CD8-positive, alpha-beta memory T cell (primary cell): Measurements from ENCODE around the gene CYP26C1. TPM values are rescaled to one million over a fixed set of nuclear protein-coding genes. Genes with fewer than 3 reads are reported as not detected.
"Not testable (repeated sequence)": the region's sequence is repeated elsewhere in the genome, so short reads cannot be mapped to it uniquely, and the experiment has no call there.

ENCODE experiments used
- CTCF ChIA-PET: fragments of 350-600 bp; sonication (Branson Sonifier 250); formaldehyde crosslinking; loops from one replicate; lab custom pipeline; 2021; ENCODE audit warnings: antibody characterized with exemption; lab: Charles Lee
- POLR2A ChIA-PET: fragments of 350-600 bp; sonication (Branson Sonifier 250); formaldehyde crosslinking; loops from one replicate; lab custom pipeline; 2021; ENCODE audit warnings: antibody characterized with exemption; lab: Charles Lee
- DNase-seq, 5 donors: peaks; one replicate each; pipeline versions ENCODE4 v3.0.0 to v3.0.0-alpha.2; 2020 to 2022; ENCODE audit warnings: mixed read lengths in 1 of 5
- H3K27ac ChIP-seq: one replicate; pipeline ENCODE4 v1.7.0; 2013; ENCODE audit warnings: low read depth, mild to moderate bottlenecking, low read length, moderate library complexity
- H3K27me3 ChIP-seq: 2 replicates; pipeline ENCODE4 v1.7.0; 2013; ENCODE audit warnings: low read length, mild to moderate bottlenecking; ENCODE audit not compliant: insufficient read depth, poor library complexity, severe bottlenecking
- H3K36me3 ChIP-seq: 2 replicates; pipeline ENCODE4 v1.7.0; 2013; ENCODE audit warnings: mild to moderate bottlenecking, low read length, moderate library complexity; ENCODE audit not compliant: insufficient read depth
- H3K4me1 ChIP-seq: 2 replicates; pipeline ENCODE4 v1.7.0; 2013; ENCODE audit warnings: mild to moderate bottlenecking, low read length, moderate library complexity; ENCODE audit not compliant: insufficient read depth
- H3K4me3 ChIP-seq: 2 replicates; pipeline ENCODE4 v1.7.0; 2013; ENCODE audit warnings: mild to moderate bottlenecking, low read length
- H3K9me3 ChIP-seq: 2 replicates; pipeline ENCODE4 v1.7.0; 2013; ENCODE audit warnings: mild to moderate bottlenecking, low read length
- H3K27ac Mint-ChIP-seq, 8 donors: one replicate each; pipeline ENCODE4 v1.8.0; 2020 to 2021; ENCODE audit warnings: mixed read lengths in 8 of 8, mild to moderate bottlenecking in 6 of 8, inconsistent platforms in 3 of 8, moderate library complexity in 3 of 8
- H3K27me3 Mint-ChIP-seq, 2 donors: one replicate each; pipeline ENCODE4 v1.8.0; 2020 to 2021; ENCODE audit warnings: mixed read lengths in 2 of 2, mild to moderate bottlenecking in 1 of 2, moderate library complexity in 1 of 2
- H3K36me3 Mint-ChIP-seq, 3 donors: one replicate each; pipeline ENCODE4 v1.8.0; 2020 to 2021; ENCODE audit warnings: mixed read lengths in 3 of 3, inconsistent platforms in 1 of 3, mild to moderate bottlenecking in 1 of 3
- H3K4me1 Mint-ChIP-seq, 3 donors: one replicate each; pipeline ENCODE4 v1.8.0; 2020 to 2021; ENCODE audit warnings: mixed read lengths in 3 of 3, inconsistent platforms in 1 of 3, mild to moderate bottlenecking in 1 of 3
- H3K4me3 Mint-ChIP-seq, 7 donors: one replicate each; pipeline ENCODE4 v1.8.0; 2020 to 2021; ENCODE audit warnings: mixed read lengths in 7 of 7, mild to moderate bottlenecking in 6 of 7, moderate library complexity in 4 of 7, inconsistent platforms in 2 of 7
- H3K9me3 Mint-ChIP-seq, 5 donors: one replicate each; pipeline ENCODE4 v1.8.0; 2020 to 2022; ENCODE audit warnings: mixed read lengths in 5 of 5, mild to moderate bottlenecking in 3 of 5, moderate library complexity in 2 of 5, inconsistent platforms in 1 of 5
- polyA plus RNA-seq: library from polyadenylated mRNA; unstranded; fragments of 300-500 nt; fragmentation: Illumina TruSeq; gene quantifications from one replicate; pipeline ENCODE4 v1.2.3, GENCODE V29; 2021
- total RNA-seq, 2 experiments: library from RNA; stranded (reverse); gene quantifications; one replicate each; pipeline ENCODE4 v1.2.3, GENCODE V29; 2021

The CYP26C1 gene
- total and polyA plus RNA-seq, 3 experiments from 2014 or later, result not detected

DNA sequence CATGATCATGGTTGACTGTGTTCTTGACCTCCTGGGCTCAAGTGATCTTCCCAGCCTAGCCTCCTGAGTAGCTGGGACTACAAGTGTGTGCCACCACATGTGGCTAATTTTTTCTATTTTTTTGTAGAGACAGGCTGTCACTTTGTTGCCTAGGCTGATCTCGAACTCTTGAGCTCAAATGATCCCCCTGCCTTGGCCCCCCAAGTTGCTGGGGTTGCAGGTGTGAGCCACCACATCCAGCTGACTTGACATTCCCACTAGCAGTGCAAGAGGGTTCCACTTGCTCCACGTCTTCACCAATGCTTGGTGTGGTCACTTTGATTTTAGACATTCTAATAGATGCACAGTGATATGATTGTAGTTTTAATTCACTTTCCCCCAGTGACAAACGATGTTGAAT lies 38.2 kb downstream of the CYP26C1 start:
- Mint-ChIP-seq H3K27me3 (peaks cover 1 to 5% of the 10 kb centered on the region in 2 donors), H3K27ac (no peak overlapping the region), H3K9me3 (peaks cover 0 to 6% (median 1%) of the 10 kb centered on the region in 5 donors), H3K4me1 (no peaks in the 10 kb centered on the region), H3K4me3 (no peak overlapping the region), H3K36me3 (peaks cover 0 to 3% (median 0%) of the 10 kb centered on the region in 3 donors)
- Histone ChIP-seq H3K27ac (no peak overlapping the region), H3K9me3 (no peaks in the 10 kb centered on the region), H3K4me3 (no peak overlapping the region), H3K36me3 (no peaks in the 10 kb centered on the region), H3K27me3 (no peaks in the 10 kb centered on the region), H3K4me1 (no peaks in the 10 kb centered on the region)
- POLR2A ChIA-PET, result no interaction called here
- CTCF ChIA-PET, result no interaction called here
- DNase-seq, result no peak

DNA sequence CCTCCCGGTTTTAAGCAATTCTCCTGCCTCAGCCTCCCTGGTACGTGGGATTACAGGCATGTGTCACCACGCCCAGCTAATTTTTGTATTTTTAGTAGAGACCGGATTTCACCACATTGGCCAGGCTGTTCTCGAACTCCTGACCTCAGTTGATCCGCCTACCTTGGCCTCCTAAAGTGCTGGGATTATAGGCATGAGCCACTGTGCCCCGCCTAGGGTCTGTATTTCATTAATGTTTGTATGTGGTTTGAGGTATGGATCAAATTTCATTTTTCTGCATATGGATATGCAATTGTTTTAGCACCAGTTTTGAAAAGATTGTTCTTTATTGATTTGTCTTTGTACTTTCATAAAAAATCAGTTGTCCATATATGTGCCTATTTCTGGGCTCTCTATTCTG lies 39.1 kb downstream of the CYP26C1 start:
- Histone ChIP-seq H3K27me3 (no peaks in the 10 kb centered on the region), H3K9me3 (no peaks in the 10 kb centered on the region), H3K4me1 (no peaks in the 10 kb centered on the region), H3K36me3 (no peaks in the 10 kb centered on the region), H3K4me3 (no peak overlapping the region), H3K27ac (no peak overlapping the region)
- POLR2A ChIA-PET, result no interaction called here
- Mint-ChIP-seq H3K36me3 (peaks cover 0 to 7% (median 0%) of the 10 kb centered on the region in 3 donors), H3K27me3 (peaks cover 1 to 5% of the 10 kb centered on the region in 2 donors), H3K9me3 (peaks cover 2 to 10% (median 5%) of the 10 kb centered on the region in 5 donors), H3K4me1 (no peaks in the 10 kb centered on the region), H3K27ac (no peak overlapping the region), H3K4me3 (no peak overlapping the region)
- CTCF ChIA-PET, result no interaction called here
- no peak for DNase-seq

DNA sequence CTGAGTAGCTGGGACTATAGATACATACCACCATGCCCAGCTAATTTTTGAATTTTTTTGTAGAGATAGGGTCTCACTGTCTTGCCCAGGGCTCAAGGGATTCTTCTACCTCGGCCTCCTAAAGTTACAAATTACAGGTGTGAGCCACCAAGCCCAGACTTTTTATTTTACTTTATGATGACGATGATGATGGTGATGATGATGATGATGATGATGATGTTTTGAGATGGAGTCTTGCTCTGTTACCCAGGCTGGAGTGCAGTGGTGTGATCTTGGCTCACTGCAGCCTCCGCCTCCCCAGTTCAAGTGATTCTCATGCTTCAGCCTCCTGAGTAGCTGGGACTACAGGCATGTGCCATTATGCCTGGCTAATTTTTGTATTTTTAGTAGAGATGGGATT lies 40.5 kb downstream of the CYP26C1 start:
- H3K4me3 Mint-ChIP-seq, H3K36me3 Mint-ChIP-seq, H3K36me3 ChIP-seq, H3K27me3 Mint-ChIP-seq, H3K9me3 ChIP-seq, CTCF ChIA-PET, H3K4me1 Mint-ChIP-seq, H3K27ac ChIP-seq, DNase-seq, POLR2A ChIA-PET, H3K4me3 ChIP-seq, H3K4me1 ChIP-seq, H3K27me3 ChIP-seq: not testable (repeated sequence)
- Mint-ChIP-seq H3K27ac (peak overlapping the region in 1 of 8 donors; percentile 46), H3K9me3 (peaks cover 2 to 10% (median 5%) of the 10 kb centered on the region in 5 donors)

DNA sequence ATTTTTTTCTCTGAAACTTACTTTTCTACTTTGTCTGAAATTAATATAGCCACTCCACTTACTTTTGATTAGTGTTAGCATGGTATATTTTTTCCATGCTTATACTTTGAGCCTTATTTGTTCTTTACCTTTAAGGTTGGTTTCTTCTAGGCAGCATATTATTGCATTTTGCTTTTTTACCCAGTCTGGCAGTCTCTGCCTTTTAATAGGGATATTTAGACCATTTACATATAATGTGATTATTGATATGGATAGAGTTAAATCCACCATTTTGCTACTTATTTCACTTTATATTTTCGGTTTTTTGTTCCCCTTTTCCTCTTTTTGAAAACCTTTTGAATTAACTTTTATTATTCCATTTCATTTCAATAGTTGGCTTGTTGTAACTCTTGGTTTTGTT lies 43.4 kb downstream of the CYP26C1 start:
- Histone ChIP-seq H3K27me3 (no peaks in the 10 kb centered on the region), H3K36me3 (no peaks in the 10 kb centered on the region), H3K4me1 (no peaks in the 10 kb centered on the region), H3K27ac (no peak overlapping the region), H3K4me3 (no peak overlapping the region), H3K9me3 (no peaks in the 10 kb centered on the region)
- Mint-ChIP-seq H3K9me3 (peaks cover 2 to 10% (median 5%) of the 10 kb centered on the region in 5 donors), H3K36me3 (peaks cover 0 to 7% (median 0%) of the 10 kb centered on the region in 3 donors), H3K27me3 (peaks cover 0 to 5% of the 10 kb centered on the region in 2 donors), H3K4me1 (no peaks in the 10 kb centered on the region), H3K4me3 (no peak overlapping the region), H3K27ac (no peak overlapping the region)
- no peak for DNase-seq
- CTCF ChIA-PET, result interaction anchor here (1.5 kb wide), 1 partner anchor 12 kb away, joined by 5 read pairs; no protein-coding TSS in a partner anchor
- POLR2A ChIA-PET, result no interaction called here

DNA sequence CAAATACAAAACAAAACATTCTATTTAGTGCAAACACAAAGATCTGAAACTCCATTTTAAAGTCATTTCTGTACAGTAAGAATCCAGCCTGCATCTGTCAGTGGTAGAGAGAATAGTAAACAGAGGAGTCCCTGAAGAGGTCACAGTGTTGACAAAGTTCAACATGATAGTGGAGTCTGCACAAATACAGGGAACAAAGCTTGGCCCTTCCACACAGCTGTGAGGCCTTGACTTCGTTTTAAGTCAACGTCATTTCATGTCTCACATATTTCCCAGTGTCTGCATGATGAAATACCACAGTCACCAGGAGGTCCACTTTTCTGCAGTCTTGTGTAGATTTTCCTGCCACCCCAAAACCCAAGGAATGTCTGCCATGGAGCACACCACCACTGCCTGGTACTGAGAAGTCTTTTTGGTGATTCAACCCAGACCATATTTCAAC lies 46.1 kb downstream of the CYP26C1 start:
- Histone ChIP-seq H3K27me3 (no peaks in the 10 kb centered on the region), H3K9me3 (no peaks in the 10 kb centered on the region), H3K36me3 (no peaks in the 10 kb centered on the region), H3K27ac (no peak overlapping the region), H3K4me3 (no peak overlapping the region), H3K4me1 (no peaks in the 10 kb centered on the region)
- Mint-ChIP-seq H3K27ac (no peak overlapping the region), H3K4me1 (no peaks in the 10 kb centered on the region), H3K4me3 (no peak overlapping the region), H3K36me3 (peaks cover 0 to 7% (median 0%) of the 10 kb centered on the region in 3 donors), H3K27me3 (peaks cover 0 to 13% of the 10 kb centered on the region in 2 donors), H3K9me3 (peaks cover 2 to 10% (median 5%) of the 10 kb centered on the region in 5 donors)
- CTCF ChIA-PET, result interaction anchor here (1.2 kb wide), 1 partner anchor 9 kb away, joined by 3 read pairs; no protein-coding TSS in a partner anchor
- no peak for DNase-seq
- POLR2A ChIA-PET, result no interaction called here

DNA sequence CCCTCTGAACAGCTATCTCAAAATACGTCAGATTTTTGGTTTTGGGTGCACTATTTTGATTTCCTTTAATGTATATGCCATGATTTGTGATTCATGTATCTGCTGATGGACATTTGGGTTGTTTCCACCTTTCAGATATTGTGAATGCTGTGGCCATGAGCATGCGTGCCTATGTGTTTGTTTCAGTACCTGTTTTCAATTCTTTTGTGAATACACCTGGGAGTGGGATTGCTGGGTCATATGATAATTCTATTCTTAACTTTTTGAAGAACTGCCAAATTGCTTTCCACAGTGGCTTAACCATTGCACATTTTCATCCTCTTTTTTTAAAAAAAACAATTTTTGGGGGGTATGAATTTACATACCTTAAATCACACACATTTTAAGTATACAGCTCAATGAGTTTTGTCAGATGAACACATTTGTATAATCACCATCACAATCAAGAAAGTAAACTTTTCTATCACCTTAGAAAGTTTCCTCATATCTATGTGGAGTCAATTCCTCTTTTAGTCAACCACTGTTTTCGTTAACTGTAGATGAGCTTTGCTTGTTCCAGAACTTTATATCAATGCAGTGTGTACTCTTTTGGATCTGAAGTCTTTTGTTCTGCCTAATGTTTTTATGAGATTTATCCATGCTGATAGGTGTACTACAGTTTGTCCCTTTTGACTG lies 50.0 kb downstream of the CYP26C1 start:
- POLR2A ChIA-PET, result interaction anchor here (0.7 kb wide), 1 partner anchor 40 kb away, joined by 3 read pairs; no protein-coding TSS in a partner anchor
- no peaks in the 10 kb centered on the region for H3K27me3 ChIP-seq
- Mint-ChIP-seq H3K4me3 (no peak overlapping the region), H3K4me1 (peaks cover 4% of the 10 kb centered on the region in 3 donors), H3K36me3 (no peaks in the 10 kb centered on the region), H3K9me3 (no peaks in the 10 kb centered on the region), H3K27ac (no peak overlapping the region), H3K27me3 (peaks cover 17 to 22% of the 10 kb centered on the region in 2 donors)
- H3K4me1 ChIP-seq, result peaks cover 6% of the 10 kb centered on the region
- CTCF ChIA-PET, result no interaction called here
- DNase-seq, result no peak
- H3K9me3 ChIP-seq, result no peaks in the 10 kb centered on the region
- no peak overlapping the region for H3K4me3 ChIP-seq
- H3K27ac ChIP-seq, result no peak overlapping the region
- no peaks in the 10 kb centered on the region for H3K36me3 ChIP-seq

DNA sequence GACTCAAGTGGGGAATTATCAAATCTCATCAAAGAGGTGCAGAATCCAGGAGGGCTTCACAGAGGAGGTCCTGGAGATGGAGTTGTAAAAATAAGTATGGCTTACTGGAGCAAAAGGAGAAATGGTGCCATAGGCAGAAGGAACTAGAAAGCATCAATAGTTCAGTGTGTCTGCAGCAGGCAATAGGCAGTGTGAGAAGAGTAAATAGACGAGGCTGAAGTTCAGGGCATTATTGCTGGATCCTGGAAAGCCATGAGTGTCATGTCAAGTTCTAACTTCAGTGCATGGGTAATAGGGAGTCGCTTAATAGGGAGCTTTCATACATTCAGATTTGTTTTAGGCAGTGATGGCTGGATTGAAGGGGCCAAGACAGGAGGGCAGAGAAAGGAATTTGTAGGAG lies 52.4 kb downstream of the CYP26C1 start:
- no peak overlapping the region for H3K27ac ChIP-seq
- no peaks in the 10 kb centered on the region for H3K36me3 Mint-ChIP-seq
- H3K4me1 Mint-ChIP-seq, result peaks cover 11 to 12% (median 11%) of the 10 kb centered on the region in 3 donors
- no peaks in the 10 kb centered on the region for H3K36me3 ChIP-seq
- H3K27ac Mint-ChIP-seq, result no peak overlapping the region
- H3K27me3 Mint-ChIP-seq, result peaks cover 17 to 22% of the 10 kb centered on the region in 2 donors
- H3K9me3 ChIP-seq, result no peaks in the 10 kb centered on the region
- no peaks in the 10 kb centered on the region for H3K27me3 ChIP-seq
- peaks cover 0 to 2% (median 0%) of the 10 kb centered on the region in 5 donors for H3K9me3 Mint-ChIP-seq
- no peak for DNase-seq
- H3K4me3 ChIP-seq, result no peak overlapping the region
- POLR2A ChIA-PET, result no interaction called here
- H3K4me3 Mint-ChIP-seq, result no peak overlapping the region
- H3K4me1 ChIP-seq, result peaks cover 8% of the 10 kb centered on the region
- CTCF ChIA-PET, result no interaction called here

DNA sequence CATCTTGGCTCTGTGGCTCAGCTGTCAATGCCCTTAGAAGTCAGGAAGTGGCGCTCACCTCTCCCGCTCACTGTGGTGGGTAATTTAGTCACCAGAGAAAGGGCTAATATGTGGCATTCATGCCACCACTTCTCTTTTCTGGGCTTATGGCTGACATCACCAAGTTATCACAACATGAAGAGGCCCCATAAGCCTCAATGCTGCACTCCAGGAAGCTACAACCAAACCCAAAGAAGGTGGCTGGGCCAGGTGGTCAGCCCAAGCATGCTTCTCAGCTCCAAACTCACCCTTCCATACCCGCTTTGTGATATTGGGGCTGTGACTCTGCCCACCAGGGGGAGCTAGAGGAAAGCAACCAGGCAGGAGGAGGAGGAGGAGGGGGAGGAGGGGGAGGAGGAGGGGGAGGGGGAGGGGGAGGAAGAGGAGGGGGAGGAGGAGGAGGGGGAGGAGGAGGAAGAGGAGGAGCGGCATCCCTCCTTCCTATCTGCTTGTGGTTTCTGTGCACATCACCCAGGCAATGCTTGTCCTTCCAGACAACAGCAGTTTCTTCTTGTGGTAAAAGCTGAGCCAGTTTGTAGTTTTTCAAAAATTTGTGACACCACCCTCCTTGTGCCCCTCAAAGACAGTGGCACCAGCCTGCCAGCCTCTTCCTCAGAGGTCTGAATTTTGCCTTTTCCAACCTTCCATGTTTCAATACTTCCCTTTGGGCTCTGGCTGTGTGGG lies 55.2 kb downstream of the CYP26C1 start:
- Histone ChIP-seq H3K4me1 (peaks cover 8% of the 10 kb centered on the region), H3K27me3 (no peaks in the 10 kb centered on the region), H3K36me3 (no peaks in the 10 kb centered on the region), H3K4me3 (no peak overlapping the region), H3K9me3 (no peaks in the 10 kb centered on the region), H3K27ac (no peak overlapping the region)
- Mint-ChIP-seq H3K4me1 (peaks cover 11 to 12% (median 11%) of the 10 kb centered on the region in 3 donors), H3K27ac (peak overlapping the region in 3 of 8 donors; percentile 5 to 54 (median 14)), H3K9me3 (peaks cover 0 to 2% (median 0%) of the 10 kb centered on the region in 5 donors), H3K27me3 (peaks cover 18 to 21% of the 10 kb centered on the region in 2 donors), H3K4me3 (no peak overlapping the region), H3K36me3 (no peaks in the 10 kb centered on the region)
- ChIA-PET POLR2A (no interaction called here), CTCF (interaction anchor here (0.7 to 1.7 kb wide), 9 partner anchors 10 to 234 kb away, joined by 3 to 6 read pairs (median 3); no protein-coding TSS in a partner anchor)
- DNase-seq, result peak; percentile 37 to 66 (median 54)
